Measurements from ENCODE around the gene ARSB. TPM values are rescaled to one million over a fixed set of nuclear protein-coding genes. Genes with fewer than 3 reads are reported as not detected.

Gene ARSB
- total RNA-seq, 2 experiments from 2014 or later = 9.2 TPM

- Histone ChIP-seq H3K4me3 (ENCODE audit: low read depth, low read length, poor library complexity, severe bottlenecking) (no peak overlapping the region), H3K4me2 (ENCODE audit: low read length) (no peak overlapping the region), H3K9me3 (ENCODE audit: low read length) (peaks cover 13% of the 10 kb centered on the region; the same call in 1 of the 2 replicates), H4K20me1 (ENCODE audit: insufficient read depth, low read length) (no peaks in the 10 kb centered on the region), H3K4me1 (ENCODE audit: insufficient read depth, low read length, poor library complexity, severe bottlenecking) (peaks cover 33% of the 10 kb centered on the region), H3K9me2 (ENCODE audit: insufficient read depth, low read length) (no peaks in the 10 kb centered on the region), H2AFZ (ENCODE audit: low read length) (no peak overlapping the region), H3K36me3 (ENCODE audit: insufficient read depth, low read length) (no peaks in the 10 kb centered on the region; the same call in 1 of the 2 replicates), H3K79me2 (ENCODE audit: insufficient read depth, low read depth, low read length) (no peaks in the 10 kb centered on the region), H3K27ac (ENCODE audit: low read depth, low read length, poor library complexity, severe bottlenecking) (no peak overlapping the region)
- intact Hi-C loops (cut with micrococcal nuclease; ENCODE audit: unreplicated experiment) = no loop called here
- ChIA-PET CTCF (ENCODE audit: unreplicated experiment) (no interaction called here), POLR2A (interaction anchor here (0.6 to 1.0 kb wide), 3 partner anchors 10 to 79 kb away, joined by 3 to 11 read pairs (median 3); no protein-coding TSS in a partner anchor)
- no peak for TF ChIP-seq CTCF (conservative IDR thresholded peaks at IDR 0.05; ENCODE audit: low read length)
- BruUV-seq (replicated peaks) = no TSS peak
- DNase-seq (ENCODE audit: low spot score) = no peak
These were observed 187.0 kb downstream of the ARSB start for GRCh38 chr5:78797936-78798672.

GRCh38 chr5:78795757-78796156 is 189.4 kb downstream of the ARSB start:
- intact Hi-C loops (cut with micrococcal nuclease; ENCODE audit: unreplicated experiment) = no loop called here
- Histone ChIP-seq H2AFZ (ENCODE audit: low read length) (peak overlapping the region; percentile 31; the same call in 1 of the 2 replicates), H4K20me1 (ENCODE audit: insufficient read depth, low read length) (no peaks in the 10 kb centered on the region), H3K36me3 (ENCODE audit: insufficient read depth, low read length) (no peaks in the 10 kb centered on the region; the same call in 1 of the 2 replicates), H3K4me2 (ENCODE audit: low read length) (no peak overlapping the region), H3K4me1 (ENCODE audit: insufficient read depth, low read length, poor library complexity, severe bottlenecking) (peaks cover 55% of the 10 kb centered on the region), H3K27ac (ENCODE audit: low read depth, low read length, poor library complexity, severe bottlenecking) (no peak overlapping the region), H3K4me3 (ENCODE audit: low read depth, low read length, poor library complexity, severe bottlenecking) (no peak overlapping the region), H3K9me2 (ENCODE audit: insufficient read depth, low read length) (no peaks in the 10 kb centered on the region), H3K79me2 (ENCODE audit: insufficient read depth, low read depth, low read length) (no peaks in the 10 kb centered on the region), H3K9me3 (ENCODE audit: low read length) (peaks cover 4% of the 10 kb centered on the region; the same call in 1 of the 2 replicates)
- POLR2A ChIA-PET = interaction anchor here (0.5 to 1.9 kb wide), 9 partner anchors 15 to 170 kb away, joined by 3 to 5 read pairs (median 3); no protein-coding TSS in a partner anchor
- TF ChIP-seq CTCF (conservative IDR thresholded peaks at IDR 0.05; ENCODE audit: low read length) (no peak), EZH2phosphoT487 (IDR thresholded peaks at IDR 0.05; ENCODE audit: borderline replicate concordance, low read depth, low read length) (no peak)
- no TSS peak for BruUV-seq (replicated peaks)
- no peak for DNase-seq (ENCODE audit: low spot score)
- CTCF ChIA-PET (ENCODE audit: unreplicated experiment) = no interaction called here

DNA sequence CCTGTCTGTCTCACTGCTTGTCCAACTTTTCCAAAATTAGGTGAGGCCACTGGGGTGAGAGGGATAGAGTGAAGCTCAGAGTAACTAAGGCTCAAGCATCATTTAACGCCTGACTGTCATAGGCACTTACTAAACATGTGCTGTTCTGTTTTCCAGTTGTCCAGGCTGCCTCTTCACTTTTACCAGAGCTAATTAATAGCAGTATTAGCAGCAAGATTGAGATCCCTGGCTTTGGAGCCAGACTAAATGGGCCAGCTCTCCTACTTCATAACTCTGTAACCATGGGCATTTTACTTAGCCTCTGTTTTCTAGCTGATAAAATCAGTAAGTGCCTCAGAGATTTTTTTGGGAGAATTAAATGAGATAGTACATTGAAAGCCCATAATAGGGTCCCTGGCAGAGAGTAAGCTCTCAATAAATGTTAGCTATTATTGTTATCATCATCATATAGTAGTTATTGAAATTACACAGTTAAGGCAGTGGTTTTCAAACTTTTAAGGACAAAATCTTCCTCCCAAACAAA is 190.4 kb downstream of the ARSB start:
- intact Hi-C loops (cut with micrococcal nuclease; ENCODE audit: unreplicated experiment) = no loop called here
- H2AFZ ChIP-seq (ENCODE audit: low read length) = peak overlapping the region; percentile 18; the same call in 1 of the 2 replicates
- no peaks in the 10 kb centered on the region for H3K9me2 ChIP-seq (ENCODE audit: insufficient read depth, low read length)
- H3K4me2 ChIP-seq (ENCODE audit: low read length) = no peak overlapping the region
- H3K4me3 ChIP-seq (ENCODE audit: low read depth, low read length, poor library complexity, severe bottlenecking) = no peak overlapping the region
- BruUV-seq (replicated peaks) = no TSS peak
- H4K20me1 ChIP-seq (ENCODE audit: insufficient read depth, low read length) = no peaks in the 10 kb centered on the region
- H3K4me1 ChIP-seq (ENCODE audit: insufficient read depth, low read length, poor library complexity, severe bottlenecking) = peaks cover 55% of the 10 kb centered on the region
- CTCF ChIA-PET (ENCODE audit: unreplicated experiment) = no interaction called here
- no peaks in the 10 kb centered on the region for H3K9me3 ChIP-seq (ENCODE audit: low read length)
- DNase-seq (ENCODE audit: low spot score) = no peak
- POLR2A ChIA-PET = interaction anchor here (1.1 to 1.9 kb wide), 3 partner anchors 14 to 89 kb away, joined by 3 to 4 read pairs (median 3); no protein-coding TSS in a partner anchor
- H3K27ac ChIP-seq (ENCODE audit: low read depth, low read length, poor library complexity, severe bottlenecking) = no peak overlapping the region
- no peaks in the 10 kb centered on the region for H3K36me3 ChIP-seq (ENCODE audit: insufficient read depth, low read length)
- H3K79me2 ChIP-seq (ENCODE audit: insufficient read depth, low read depth, low read length) = no peaks in the 10 kb centered on the region
- TF ChIP-seq CTCF (conservative IDR thresholded peaks at IDR 0.05; ENCODE audit: low read length) (no peak), EZH2phosphoT487 (IDR thresholded peaks at IDR 0.05; ENCODE audit: borderline replicate concordance, low read depth, low read length) (no peak)

Data from OCI-LY7 (cell line).